Spleen (tissue), 7 donors: ENCODE results near the gene RNF227.

Source experiments
- CTCF ChIP-seq, 11 experiments: fragments of 200-600 bp in 7 of 11; fragments of 450-650 bp in 4 of 11; sonication (generic) in 4 of 11; IDR thresholded peaks in 8 of 11; conservative IDR thresholded peaks in 3 of 11; 1 replicate in 7 of 11; 2 replicates in 4 of 11; pipeline versions ENCODE4 v1.4.0 to v1.8.0; 2016 to 2021; ENCODE audit warnings: antibody characterized with exemption in 11 of 11, inconsistent platforms in 4 of 11, mild to moderate bottlenecking in 1 of 11
- POLR2A ChIP-seq, 3 donors: fragments of 450-650 bp; IDR thresholded peaks; one replicate each; pipeline ENCODE4 v1.5.1; 2017; ENCODE audit warnings: antibody characterized with exemption in 3 of 3, mild to moderate bottlenecking in 1 of 3
- donor health status: DM: no; HTN: no; CAD: no; lungs with moderate emphysema.
- donor health status: DM: no; HTN: no; CAD: no.
- donor health status: DM: no; HTN: no; CAD: no.

DNA sequence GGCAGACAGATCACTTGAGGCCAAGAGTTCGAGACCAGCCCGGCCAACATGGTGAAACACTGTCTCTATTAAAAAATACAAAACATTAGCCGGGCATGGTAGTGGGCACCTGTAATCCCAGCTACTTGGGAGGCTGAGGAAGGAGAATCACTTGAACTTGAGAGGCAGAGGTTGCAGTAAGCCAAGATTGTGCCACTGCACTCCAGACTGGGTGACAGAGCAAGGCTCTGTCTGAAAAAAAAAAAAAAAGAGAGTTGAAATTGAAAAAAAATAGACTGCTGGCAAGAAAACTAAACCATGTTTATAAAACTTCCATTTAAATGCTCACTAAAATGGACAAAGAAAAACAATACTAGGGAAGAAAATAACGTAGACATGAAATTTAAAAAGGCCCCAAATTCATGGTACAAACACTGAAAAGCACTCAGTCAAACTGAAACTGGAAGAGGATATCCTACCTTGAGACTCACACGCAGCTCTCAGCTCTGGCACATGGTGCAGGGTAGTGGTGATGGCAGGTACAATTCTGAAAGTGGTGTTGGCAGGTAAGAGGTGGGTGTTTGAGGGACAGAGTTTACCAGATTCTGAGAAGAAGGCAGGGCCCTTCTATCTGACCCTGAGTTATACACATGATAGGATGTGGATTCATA, 35.2 kb upstream of the RNF227 start:
- no peak for TF ChIP-seq CTCF (IDR thresholded peaks at IDR 0.05 in 8 of 11, conservative IDR thresholded peaks at IDR 0.05 in 3 of 11)
- TF ChIP-seq POLR2A (IDR thresholded peaks at IDR 0.05) = no peak
